ENCODE data around the gene RAPGEF2.
"Not testable (repeated sequence)": the region's sequence is repeated elsewhere in the genome, so short reads cannot be mapped to it uniquely, and the experiment has no call there.

Gene RAPGEF2

GRCh38 chr4:159283696-159284095 lies 180.8 kb downstream of the RAPGEF2 start:
- DNase-seq = no peak

GRCh38 chr4:159284113-159284512 lies 181.2 kb downstream of the RAPGEF2 start:
- DNase-seq = no peak

- no peak for DNase-seq
Observed at GRCh38 chr4:159284733-159285132, 181.9 kb downstream of the RAPGEF2 start.

- DNase-seq = no peak
Observed at GRCh38 chr4:159287767-159288166, 184.9 kb downstream of the RAPGEF2 start.

- no peak for DNase-seq
Observed at GRCh38 chr4:159289682-159290081, 186.8 kb downstream of the RAPGEF2 start.

GRCh38 chr4:159290321-159291030 lies 187.6 kb downstream of the RAPGEF2 start:
- no peak for DNase-seq

- no peak for DNase-seq
Observed at GRCh38 chr4:159291176-159291575, 188.3 kb downstream of the RAPGEF2 start.

- DNase-seq = no peak
Observed at GRCh38 chr4:159292137-159292896, 189.4 kb downstream of the RAPGEF2 start.

- peak; percentile 1 for DNase-seq
Observed at GRCh38 chr4:159293811-159294515, 191.1 kb downstream of the RAPGEF2 start.

GRCh38 chr4:159296061-159296460 lies 193.2 kb downstream of the RAPGEF2 start:
- DNase-seq = no peak

- no peak for DNase-seq
Observed at GRCh38 chr4:159297091-159297490, 194.2 kb downstream of the RAPGEF2 start.

- no peak for DNase-seq
Observed at GRCh38 chr4:159298502-159298901, 195.6 kb downstream of the RAPGEF2 start.

GRCh38 chr4:159303435-159303834 lies 200.6 kb downstream of the RAPGEF2 start:
- DNase-seq = no peak

GRCh38 chr4:159305129-159305528 lies 202.2 kb downstream of the RAPGEF2 start:
- DNase-seq = peak; percentile 64

- no peak for DNase-seq
Observed at GRCh38 chr4:159307929-159308328, 205.1 kb downstream of the RAPGEF2 start.

- DNase-seq = no peak
Observed at GRCh38 chr4:159308566-159309340, 205.9 kb downstream of the RAPGEF2 start.

- no peak for DNase-seq
Observed at GRCh38 chr4:159312236-159312635, 209.4 kb downstream of the RAPGEF2 start.

- not testable (repeated sequence) for DNase-seq
Observed at GRCh38 chr4:159315879-159316278, 213.0 kb downstream of the RAPGEF2 start.

- DNase-seq = no peak
Observed at GRCh38 chr4:159317203-159317602, 214.3 kb downstream of the RAPGEF2 start.

GRCh38 chr4:159319027-159319426 lies 216.1 kb downstream of the RAPGEF2 start:
- DNase-seq = no peak

- DNase-seq = no peak
Observed at GRCh38 chr4:159326480-159326879, 223.6 kb downstream of the RAPGEF2 start.

- DNase-seq = no peak
Observed at GRCh38 chr4:159328766-159329165, 225.9 kb downstream of the RAPGEF2 start.

GRCh38 chr4:159334461-159334860 lies 231.6 kb downstream of the RAPGEF2 start:
- DNase-seq = no peak

Measured in NCI-H2171 treated with DMSO at 0.1 percent for 48 hours (cell line).